Bronchus fibroblast of lung (primary cell): ENCODE data around the gene NUTM1. TPM values are rescaled to one million over a fixed set of nuclear protein-coding genes. Genes with fewer than 3 reads are reported as not detected.

Source experiments
- total RNA-seq: library from RNA; depleted of rRNA; stranded (reverse); fragments of >200 nt; gene quantifications from 2 replicates; pipeline ENCODE4 v1.2.3, GENCODE V29; 2015

The NUTM1 gene, protein sequence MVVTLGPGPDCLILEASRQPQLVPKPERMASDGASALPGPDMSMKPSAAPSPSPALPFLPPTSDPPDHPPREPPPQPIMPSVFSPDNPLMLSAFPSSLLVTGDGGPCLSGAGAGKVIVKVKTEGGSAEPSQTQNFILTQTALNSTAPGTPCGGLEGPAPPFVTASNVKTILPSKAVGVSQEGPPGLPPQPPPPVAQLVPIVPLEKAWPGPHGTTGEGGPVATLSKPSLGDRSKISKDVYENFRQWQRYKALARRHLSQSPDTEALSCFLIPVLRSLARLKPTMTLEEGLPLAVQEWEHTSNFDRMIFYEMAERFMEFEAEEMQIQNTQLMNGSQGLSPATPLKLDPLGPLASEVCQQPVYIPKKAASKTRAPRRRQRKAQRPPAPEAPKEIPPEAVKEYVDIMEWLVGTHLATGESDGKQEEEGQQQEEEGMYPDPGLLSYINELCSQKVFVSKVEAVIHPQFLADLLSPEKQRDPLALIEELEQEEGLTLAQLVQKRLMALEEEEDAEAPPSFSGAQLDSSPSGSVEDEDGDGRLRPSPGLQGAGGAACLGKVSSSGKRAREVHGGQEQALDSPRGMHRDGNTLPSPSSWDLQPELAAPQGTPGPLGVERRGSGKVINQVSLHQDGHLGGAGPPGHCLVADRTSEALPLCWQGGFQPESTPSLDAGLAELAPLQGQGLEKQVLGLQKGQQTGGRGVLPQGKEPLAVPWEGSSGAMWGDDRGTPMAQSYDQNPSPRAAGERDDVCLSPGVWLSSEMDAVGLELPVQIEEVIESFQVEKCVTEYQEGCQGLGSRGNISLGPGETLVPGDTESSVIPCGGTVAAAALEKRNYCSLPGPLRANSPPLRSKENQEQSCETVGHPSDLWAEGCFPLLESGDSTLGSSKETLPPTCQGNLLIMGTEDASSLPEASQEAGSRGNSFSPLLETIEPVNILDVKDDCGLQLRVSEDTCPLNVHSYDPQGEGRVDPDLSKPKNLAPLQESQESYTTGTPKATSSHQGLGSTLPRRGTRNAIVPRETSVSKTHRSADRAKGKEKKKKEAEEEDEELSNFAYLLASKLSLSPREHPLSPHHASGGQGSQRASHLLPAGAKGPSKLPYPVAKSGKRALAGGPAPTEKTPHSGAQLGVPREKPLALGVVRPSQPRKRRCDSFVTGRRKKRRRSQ
- not detected in 2 replicates for total RNA-seq

DNA sequence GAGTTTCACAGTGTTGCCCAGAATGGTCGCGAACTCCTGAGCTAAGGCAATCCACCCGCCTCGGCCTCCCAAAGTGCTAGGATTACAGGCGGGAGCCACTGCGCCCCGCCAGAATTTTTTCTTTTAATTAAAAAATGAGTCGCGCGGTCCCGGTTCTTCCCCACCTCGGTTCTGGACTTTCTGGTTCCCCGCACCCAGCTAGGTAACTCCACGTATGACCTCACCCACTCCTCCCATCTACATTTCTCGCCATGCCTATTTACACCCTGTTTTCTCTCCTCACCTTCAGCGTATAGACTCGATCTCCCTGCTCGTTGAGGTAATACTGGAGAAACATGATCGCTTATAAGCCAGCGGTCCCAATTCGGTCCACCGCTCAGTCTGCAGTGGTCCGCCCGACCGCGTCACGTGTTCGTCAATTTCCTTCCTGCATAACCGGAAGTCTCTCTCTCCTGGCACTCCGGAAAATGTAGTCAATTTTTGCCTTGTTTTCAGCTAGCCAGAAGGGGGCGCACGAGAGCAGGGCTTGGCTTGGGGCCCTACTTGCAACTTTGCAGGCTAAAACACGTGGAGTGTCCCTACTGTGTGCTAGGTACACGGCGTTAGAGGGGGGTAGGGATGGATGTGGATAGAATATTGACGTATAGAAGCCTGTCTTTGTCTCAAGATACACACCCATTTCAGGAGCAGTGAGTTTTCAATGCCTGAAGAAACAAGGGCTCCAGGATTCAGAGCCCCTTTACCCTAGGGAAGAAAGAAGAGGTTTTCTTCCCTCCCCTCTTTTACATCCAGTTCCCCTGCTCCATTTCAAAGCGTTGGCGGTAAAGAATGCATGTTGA is at the start of gene NUTM1, which contains the start of gene NOP10:
TSS of gene NUTM1 (plus strand) at position 579 of the 839 bp plus-strand sequence. CDS start 382 bp downstream, outside the sequence.
TSS of gene NOP10 (minus strand) at position 400 of the 839 bp plus-strand sequence. CDS start at position 337, 63 bp downstream.

DNA sequence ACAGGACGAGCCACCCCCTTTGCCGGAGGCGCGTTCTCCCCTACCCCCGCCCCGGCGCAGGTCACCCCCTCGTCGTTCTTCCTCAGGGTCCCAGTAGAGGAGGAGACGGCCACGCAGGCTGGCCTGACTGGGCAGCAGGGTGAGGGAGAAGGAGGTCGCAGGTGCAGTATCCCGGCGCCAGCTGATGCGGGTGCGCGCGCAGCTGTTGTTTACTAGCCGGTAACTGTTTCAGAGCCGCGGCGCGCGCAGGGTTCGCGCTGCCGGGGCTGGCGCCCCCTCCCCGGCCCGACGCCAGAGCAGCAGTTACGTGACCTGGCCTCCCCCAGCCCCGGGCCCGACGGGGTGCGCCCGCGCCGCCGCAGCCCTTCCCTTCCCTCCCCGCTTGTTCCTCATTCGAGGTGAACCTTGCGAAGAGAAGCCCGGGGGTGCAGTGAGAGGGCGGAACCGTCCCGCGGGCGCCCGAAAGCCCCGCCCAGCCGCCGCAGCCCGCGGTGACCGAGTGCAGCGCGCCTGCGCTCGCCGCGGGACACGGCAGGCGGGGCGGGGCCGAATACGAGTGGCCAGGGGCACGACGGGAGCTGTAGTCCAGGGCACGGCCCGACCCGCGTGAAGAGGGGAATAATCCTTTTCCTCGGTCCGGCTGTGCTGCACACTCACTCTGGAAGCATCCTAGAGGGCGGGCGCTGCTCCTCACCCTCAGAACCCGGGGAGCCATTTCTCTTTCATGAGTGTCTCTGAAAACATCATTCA is 5.4 kb upstream of the NUTM1 start, which contains the start of gene SLC12A6:
TSS of gene SLC12A6 (minus strand) at position 225 of the 750 bp plus-strand sequence. CDS start 1,101 bp downstream, outside the sequence.

DNA sequence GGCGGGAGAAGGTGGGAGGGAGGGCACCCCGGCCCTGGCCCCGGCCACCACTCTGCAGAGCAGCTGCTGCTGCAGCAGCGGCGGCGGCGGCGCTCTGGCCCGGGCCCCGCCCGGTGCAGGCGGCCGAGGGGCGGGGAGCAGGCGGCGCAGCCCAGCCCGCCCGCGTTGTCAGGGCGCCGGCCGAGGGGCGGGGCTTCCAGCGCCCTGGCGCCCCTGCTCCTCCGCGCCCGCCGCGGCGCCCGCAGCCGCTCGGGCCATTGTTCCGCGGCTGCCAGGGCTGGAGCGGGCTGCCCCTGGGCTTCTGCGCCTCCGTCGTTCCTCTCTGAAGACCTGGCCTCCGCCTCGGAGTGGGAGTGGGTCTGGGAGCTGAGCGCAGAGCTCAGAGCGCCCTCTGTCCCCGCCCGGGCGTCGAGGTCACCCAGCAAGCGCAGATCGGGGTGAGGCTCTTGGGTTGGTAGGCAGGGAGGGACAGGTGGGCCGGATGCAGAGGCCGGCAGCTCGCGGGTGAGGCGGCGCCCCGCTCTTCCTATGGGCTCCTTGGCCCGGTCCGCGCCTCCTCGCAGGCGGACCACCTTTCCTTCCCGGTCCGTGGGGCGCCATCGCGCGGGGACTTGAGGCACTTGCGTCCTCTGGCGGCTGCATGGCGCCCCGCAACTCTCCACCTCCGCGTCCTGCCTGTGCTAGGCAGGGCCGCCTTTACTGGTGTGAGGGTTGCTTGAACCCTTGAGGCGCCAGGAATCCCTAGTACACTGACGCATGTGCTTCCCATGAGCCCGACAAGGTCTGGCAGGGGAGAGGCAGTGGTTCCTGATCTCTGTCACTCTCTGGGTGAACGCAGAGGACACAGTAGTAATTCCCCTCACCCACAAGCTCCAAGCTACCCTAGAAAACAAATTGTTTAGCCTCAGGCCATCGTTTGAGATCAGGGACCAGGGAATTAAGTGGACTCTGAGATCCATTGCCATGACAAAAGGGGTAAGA is 24.3 kb downstream of the NUTM1 start, which contains the start of gene LPCAT4:
TSS of gene LPCAT4 (minus strand) at position 96 of the 981 bp plus-strand sequence. CDS start 96 bp downstream, outside the sequence.

Other genes starting within 250 kb of the NUTM1 start
- 40.5 and 50.7 TPM in 2 replicates for gene EMC7, start 241.5 kb upstream of the NUTM1 start, total RNA-seq
- 0.67 and 0.74 TPM in 2 replicates for gene PGBD4, start 241.2 kb upstream of the NUTM1 start, total RNA-seq
- gene KATNBL1, start 133.2 kb upstream of the NUTM1 start, total RNA-seq: 34.5 and 42.2 TPM in 2 replicates
- gene EMC4, start 118.3 kb upstream of the NUTM1 start, total RNA-seq: 184 and 221 TPM in 2 replicates
- 5.7 and 6.4 TPM in 2 replicates for gene SLC12A6, start 5.5 kb upstream of the NUTM1 start, total RNA-seq
- 300 and 304 TPM in 2 replicates for gene NOP10, start 179 bp upstream of the NUTM1 start, total RNA-seq
- 10.8 and 12.6 TPM in 2 replicates for gene LPCAT4, start 23.9 kb downstream of the NUTM1 start, total RNA-seq
- gene GOLGA8A, start 94.5 kb downstream of the NUTM1 start, total RNA-seq: 4.7 and 5.4 TPM in 2 replicates
- gene GOLGA8B, start 240.3 kb downstream of the NUTM1 start, total RNA-seq: 13.1 and 16.8 TPM in 2 replicates